ENCODE data around the gene MTCP1.

- TF ChIP-seq TOX (CRISPR knock-in tag; IDR thresholded peaks at IDR 0.05; ENCODE audit: borderline replicate concordance) (no peak), TSHZ2 (CRISPR knock-in tag; IDR thresholded peaks at IDR 0.05) (no peak), PATZ1 (CRISPR knock-in tag; IDR thresholded peaks at IDR 0.05; ENCODE audit: borderline replicate concordance) (no peak), OSR1 (CRISPR knock-in tag; IDR thresholded peaks at IDR 0.05) (no peak), CSRNP3 (CRISPR knock-in tag; IDR thresholded peaks at IDR 0.05) (no peak), TCF4 (CRISPR knock-in tag; IDR thresholded peaks at IDR 0.05; ENCODE audit: borderline replicate concordance) (no peak), SNAI2 (CRISPR knock-in tag; IDR thresholded peaks at IDR 0.05) (no peak), ZNF565 (CRISPR knock-in tag; conservative IDR thresholded peaks at IDR 0.05; ENCODE audit: low read depth) (no peak), CREB5 (CRISPR knock-in tag; IDR thresholded peaks at IDR 0.05; ENCODE audit: low read depth) (no peak), ESRRG (CRISPR knock-in tag; IDR thresholded peaks at IDR 0.05) (no peak), ZFP3 (CRISPR knock-in tag; IDR thresholded peaks at IDR 0.05) (no peak), ZFP30 (CRISPR knock-in tag; IDR thresholded peaks at IDR 0.05) (no peak)
These were observed 39.3 kb downstream of the MTCP1 start for GRCh38 chrX:155031657-155032056.

Measured in SK-N-SH treated with all-trans-retinoic acid at 6 μM for 48 hours (cell line).